Hematopoietic multipotent progenitor cell treated with erythropoietin and hydrocortisone succinate and interleukin-3 and kit ligand, for 8 days (in vitro differentiated cells): ENCODE results near the gene KCNJ4.

Experiments
- DNase-seq: peaks from one replicate; pipeline ENCODE4 v3.0.0-alpha.2; 2015

KCNJ4 gene

GRCh38 chr22:38455076-38455529, at the start of gene KCNJ4:
TSS of gene KCNJ4 (minus strand) at chr22:38455199. CDS start at chr22:38428132, 27,067 bp downstream.
- no peak for DNase-seq

- DNase-seq: no peak
Measured at GRCh38 chr22:38503021-38503420, 48.0 kb upstream of the KCNJ4 start.

GRCh38 chr22:38501797-38502672, 47.0 kb upstream of the KCNJ4 start:
- DNase-seq: peak; percentile 48

GRCh38 chr22:38497869-38498268, 42.9 kb upstream of the KCNJ4 start:
- no peak for DNase-seq

DNA sequence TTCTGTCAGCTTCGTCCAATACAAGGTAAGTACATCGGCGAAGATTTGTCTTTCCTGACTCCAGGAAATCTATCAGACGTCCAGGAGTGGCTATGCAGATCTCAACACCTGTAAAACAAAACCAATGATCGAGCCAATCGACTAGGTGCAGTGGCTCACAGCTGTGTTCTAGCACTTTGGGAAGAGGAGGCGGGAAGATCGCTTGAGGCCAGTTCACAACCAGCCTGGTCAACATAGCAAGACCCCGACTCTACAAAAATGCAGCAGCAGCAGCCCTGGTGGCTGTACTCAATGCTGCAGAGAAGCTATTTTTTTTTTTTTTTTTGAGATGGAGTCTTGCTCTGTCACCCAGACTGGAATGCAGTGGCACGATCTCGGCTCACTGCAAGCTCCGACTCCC, 39.9 kb upstream of the KCNJ4 start:
- no peak for DNase-seq

- DNase-seq: no peak
Measured at GRCh38 chr22:38494498-38494897, 39.5 kb upstream of the KCNJ4 start.

GRCh38 chr22:38491707-38492348, 36.8 kb upstream of the KCNJ4 start:
- DNase-seq: no peak

DNA sequence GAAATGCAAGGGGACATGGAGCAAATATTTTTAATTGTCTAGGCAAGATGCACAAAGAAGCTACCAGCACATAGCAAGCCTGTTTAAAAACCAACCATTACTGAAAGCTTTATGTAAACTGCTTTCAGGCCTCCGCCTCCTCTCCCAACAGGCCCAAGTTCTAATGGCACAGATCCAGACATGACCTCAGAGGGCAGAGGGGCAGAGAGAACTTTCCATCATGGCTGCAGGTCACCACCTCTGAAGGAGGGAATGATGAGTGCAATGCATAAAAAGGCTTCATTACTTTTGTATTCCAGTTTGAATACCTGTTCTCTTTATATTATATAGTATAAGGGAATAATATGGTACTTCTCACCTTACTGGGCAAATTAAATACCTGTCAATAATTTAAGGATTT, 35.9 kb upstream of the KCNJ4 start:
- DNase-seq: peak; percentile 57

- DNase-seq: no peak
Measured at GRCh38 chr22:38490475-38490874, 35.5 kb upstream of the KCNJ4 start.

- DNase-seq: no peak
Measured at GRCh38 chr22:38489561-38490145, 34.7 kb upstream of the KCNJ4 start.

DNA sequence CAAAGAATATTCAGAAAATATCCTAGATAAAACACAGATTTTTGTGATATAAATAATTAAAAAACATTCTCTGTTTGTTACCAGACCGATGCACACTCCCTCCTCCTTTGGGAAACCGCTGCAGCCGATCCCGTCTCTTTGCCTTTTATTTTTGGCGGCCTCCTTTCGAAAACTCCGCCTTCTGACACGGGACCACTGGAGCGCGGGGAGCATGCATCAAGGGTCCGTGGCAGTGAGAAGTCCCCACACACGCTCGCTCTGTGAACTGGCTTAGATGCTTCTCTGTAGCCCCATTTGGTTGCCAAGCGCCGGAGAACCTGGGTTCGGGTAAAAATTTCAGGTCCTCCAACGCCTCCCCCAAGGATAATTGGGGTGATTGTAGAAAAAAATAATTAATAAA, 34.1 kb upstream of the KCNJ4 start:
- no peak for DNase-seq

- no peak for DNase-seq
Measured at GRCh38 chr22:38487946-38488345, 32.9 kb upstream of the KCNJ4 start.

DNA sequence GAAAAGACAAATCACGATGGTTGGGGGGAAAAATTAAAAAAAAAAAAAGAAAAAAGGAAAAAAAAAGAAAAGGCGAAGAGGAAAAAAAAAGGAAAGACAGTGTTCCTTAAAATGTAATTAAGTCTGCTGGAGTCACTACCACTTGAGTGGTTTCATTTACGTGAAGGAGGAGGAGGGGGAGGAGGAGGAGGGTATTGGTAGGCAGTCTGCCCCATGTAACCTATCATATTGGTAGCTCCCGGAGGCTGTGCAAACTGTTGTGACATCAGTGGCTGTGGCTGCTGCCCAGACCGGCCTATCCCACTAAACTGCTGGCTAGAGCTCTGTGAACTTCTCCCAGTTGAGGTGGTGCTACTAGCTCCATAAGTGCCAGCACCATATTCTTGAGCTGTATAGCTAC, 30.8 kb upstream of the KCNJ4 start:
- DNase-seq: no peak

- DNase-seq: no peak
Measured at GRCh38 chr22:38484244-38484643, 29.2 kb upstream of the KCNJ4 start.

DNA sequence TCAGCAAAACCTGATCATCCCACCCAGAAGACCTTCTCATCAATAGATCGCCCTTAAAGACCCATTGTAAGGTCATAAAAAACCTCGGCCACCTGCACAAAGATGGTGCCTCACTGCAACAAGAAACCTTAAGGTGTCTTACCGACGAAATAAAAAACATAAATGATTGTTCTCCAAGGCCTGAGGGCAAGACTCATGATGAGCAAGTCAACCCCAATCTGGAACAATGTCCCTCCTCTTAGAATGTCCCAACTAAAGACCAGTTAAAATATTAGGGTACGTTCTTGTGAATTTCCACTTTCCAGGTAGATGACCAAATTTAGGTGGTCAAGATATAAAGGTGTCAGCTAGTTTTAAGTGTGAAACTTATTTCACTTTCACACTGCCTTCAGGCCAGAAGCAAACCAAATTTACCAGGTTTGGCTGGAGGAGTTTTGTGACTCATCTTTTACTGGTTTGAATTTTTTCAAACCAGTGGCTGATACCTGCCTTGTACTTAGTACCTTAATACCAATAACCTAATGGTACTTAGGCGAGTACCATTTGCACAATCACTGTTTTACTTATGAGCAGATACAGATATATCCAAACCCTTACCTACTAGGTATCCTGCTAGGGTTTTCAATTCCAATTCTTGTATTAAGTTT, 27.8 kb upstream of the KCNJ4 start:
- DNase-seq: no peak

DNA sequence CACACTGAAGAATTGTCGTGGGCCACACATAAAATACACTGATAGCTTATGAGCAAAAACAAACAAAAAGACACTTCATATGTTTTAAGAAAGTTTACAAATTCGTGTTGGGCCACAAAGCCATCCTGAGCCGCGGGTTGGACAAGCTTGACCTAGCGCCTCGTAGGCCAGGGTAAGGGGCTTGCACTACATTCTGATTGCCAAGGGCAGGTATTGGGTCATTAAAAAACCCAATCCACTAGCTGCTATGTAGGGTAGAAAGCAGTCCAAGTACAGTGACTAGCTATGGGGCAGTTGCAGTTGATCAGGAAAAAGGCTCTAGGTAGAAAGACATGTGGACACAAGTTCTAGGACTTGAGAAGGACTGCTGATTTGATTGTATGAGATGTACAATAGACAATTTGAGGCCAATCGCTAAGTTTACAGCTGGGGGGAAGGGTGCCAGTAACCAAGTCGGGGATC, 26.9 kb upstream of the KCNJ4 start:
- DNase-seq: no peak

GRCh38 chr22:38481162-38481870, 26.3 kb upstream of the KCNJ4 start:
- no peak for DNase-seq

DNA sequence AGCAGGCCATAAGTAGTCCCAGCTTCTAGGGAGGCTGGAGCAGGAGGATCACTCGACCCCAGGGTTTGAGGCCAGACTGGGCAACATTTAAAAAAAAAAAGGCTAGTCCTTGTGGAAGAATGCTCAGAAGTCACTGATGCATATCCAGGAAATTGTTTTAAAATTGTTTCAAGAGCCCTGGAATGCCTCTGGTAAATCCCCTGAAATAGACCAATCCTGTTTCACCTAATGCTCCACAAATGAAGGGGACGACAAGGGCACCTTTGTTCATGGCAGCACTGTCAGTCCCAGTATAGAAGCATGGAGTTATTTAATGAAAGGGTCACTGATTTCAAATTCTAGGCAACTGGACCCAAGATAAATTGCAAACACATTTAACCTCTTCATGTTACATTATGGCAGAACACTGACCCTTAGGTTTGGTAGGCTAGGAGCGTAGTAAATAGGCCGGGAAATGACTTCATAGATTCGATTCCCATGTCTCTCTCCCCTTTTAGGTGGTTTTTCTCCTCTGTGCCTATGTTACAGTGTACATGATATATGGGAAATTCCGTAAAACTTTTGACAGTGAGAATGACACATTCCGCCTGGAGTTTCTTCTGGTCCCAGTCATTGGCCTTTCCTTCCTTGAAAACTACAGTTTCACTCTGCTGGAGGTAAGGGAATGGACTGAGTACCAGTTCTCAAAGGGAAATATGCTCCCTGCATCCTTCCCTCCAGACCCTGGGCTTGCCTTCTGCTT, 24.3 kb upstream of the KCNJ4 start:
- no peak for DNase-seq

DNA sequence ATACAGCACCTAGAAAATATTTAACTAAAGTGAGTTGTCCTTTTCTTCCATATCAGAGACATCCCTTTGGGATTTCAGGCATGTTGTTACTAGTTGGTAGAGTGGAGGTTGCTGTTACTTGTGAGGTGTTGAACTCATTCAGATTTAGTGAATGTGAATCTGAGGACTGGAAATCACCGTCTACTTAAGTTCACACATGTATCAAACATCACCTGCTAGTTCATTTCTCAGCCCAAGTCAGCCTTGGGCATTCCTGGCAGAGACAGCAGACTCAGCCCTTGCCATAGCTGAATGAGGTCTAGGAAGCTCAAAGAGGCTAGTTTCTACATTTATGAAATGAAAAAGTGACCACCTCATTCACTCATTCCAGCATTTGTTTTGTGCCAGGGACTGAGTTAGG, 22.6 kb upstream of the KCNJ4 start:
- DNase-seq: no peak

DNA sequence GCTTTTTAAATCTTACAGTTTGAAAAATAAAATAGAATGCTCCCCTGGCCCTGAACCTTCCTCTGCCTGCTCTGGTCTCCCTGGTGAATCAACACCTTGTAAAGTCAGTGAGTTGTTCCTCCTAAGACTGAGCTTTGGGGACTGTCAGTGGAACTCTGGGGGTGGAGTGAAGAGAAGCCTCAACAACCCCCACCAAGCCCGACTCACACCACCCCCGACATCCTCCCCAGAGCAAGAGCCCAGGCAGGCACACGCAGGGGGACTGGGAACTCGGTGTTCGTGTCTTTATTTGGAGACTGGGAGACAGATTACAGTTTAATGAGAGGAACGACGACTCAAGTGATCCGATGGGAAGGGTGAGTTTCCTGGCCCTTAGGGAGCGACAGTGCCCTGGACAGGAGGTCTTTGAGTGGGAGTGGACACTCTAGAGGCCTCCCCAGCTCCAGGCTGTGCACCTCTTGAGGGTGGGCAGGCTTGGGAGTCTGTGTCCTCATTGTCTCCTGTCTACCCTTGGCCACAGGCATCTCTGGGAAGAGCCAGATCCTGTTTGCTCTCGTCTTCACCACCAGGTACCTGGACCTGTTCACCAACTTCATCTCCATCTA, 19.1 kb upstream of the KCNJ4 start:
- no peak for DNase-seq

GRCh38 chr22:38471237-38471636, 16.2 kb upstream of the KCNJ4 start:
- no peak for DNase-seq
